Middle frontal gyrus (tissue), 1 donor: ENCODE results near the gene EFHC2.
"Not testable (repeated sequence)": the region's sequence is repeated elsewhere in the genome, so short reads cannot be mapped to it uniquely, and the experiment has no call there.

ENCODE experiments used
- DNase-seq: peaks from one replicate; pipeline ENCODE4 v3.0.0-alpha.2; 2015; ENCODE audit warnings: low spot score; ENCODE audit errors: extremely low spot score

Gene EFHC2

DNA sequence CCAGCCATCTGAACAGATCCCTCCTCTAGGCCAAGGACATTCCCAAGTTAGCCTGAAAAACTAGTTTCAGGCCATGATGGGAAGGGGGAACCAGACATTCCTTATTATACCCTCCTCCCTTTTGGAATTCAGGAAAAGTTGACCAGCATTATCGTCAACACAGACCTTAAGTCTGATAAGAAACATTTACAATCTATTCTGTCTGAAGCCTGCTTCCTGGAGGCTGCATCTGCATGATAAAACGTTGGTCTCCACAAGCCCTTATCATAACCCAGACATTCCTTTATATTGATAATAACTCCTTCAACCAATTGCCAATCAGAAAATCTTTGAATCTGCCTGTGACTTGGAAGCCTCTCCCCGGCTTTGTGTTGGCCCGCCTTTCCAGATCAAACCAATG is 44.3 kb downstream of the EFHC2 start:
- DNase-seq, result no peak

DNA sequence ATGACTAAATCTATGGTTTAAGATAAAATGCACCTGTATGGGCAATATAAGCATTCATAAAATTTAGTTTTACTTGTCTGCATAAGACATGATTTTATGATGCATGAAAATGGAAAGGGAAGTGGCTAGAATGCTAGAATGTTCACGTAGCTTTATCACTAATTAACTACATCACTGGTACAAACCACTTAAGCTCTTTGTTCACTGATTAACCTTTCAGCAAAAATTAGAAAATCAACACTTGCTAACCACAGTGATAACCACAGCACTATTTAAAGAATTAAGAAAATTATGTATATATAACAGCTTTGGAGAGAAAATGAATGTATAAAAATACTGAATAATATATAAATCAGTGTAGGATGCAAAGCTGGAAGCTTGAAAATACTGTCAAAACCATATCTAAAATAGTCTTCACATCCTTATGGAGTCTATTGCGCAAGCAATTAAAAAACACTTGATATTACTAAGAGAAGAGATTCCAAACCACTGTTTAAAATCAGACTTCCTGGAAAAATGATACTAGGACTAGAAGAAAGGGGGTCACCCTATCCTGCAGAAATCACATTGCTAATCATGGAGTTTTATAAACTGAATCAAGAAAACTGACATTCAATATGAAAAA is 51.9 kb downstream of the EFHC2 start:
- no peak for DNase-seq

DNA sequence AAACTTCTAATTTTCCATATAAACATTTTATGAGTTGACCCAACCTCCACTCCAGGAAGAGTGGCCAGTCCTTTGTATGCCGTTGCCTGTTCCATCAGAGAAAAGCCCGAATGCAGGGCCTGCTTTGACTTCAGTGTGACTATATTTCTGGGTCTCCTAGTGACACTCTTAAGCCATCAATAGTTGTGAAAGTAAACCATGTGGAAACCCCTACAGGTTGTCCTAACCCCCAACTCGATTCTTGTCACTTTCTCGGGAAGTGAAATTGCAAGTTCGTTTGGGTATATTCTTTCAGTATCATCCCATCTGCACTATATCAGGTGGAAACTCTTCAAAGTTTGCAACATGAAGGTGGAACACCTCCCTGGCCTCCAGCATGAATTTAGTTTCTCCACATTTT is 52.8 kb downstream of the EFHC2 start:
- DNase-seq, result no peak

DNA sequence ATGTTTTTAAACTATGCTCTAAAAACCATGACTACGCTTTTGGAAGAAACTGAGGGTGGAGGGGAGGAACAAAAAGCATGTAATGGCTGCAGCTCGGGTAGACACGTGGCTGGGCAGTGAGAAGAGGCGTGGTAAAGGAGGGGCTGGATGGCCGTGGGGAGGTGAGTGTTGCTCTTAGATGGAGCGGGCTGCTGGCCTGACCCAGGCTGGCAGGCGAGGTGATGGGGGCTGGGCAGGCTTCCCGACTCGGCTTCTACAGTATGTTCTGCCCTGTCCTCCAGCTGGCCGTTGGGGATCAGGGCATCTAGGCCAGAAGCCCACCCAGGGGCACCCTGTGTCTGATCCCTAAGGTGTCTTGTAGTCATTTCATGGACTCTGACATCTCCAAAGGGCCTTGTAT is 60.7 kb downstream of the EFHC2 start:
- no peak for DNase-seq

DNA sequence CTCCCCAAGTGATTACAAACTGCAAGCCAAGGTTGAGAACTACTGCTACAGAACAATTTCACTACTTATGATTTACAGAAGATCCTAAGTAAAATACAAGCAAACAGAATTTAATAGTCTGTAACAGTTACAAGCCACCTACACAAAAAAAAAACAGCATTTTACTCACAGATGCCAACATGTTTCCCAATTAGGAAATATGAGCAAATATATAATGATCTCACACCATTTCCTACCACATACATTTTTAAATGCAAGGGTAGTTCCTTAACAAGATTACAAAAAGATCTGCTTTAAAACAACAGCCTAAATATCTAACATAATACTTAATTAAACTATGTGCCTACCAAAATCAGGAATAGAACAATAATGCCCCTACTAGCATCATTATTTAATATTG is 63.4 kb downstream of the EFHC2 start:
- DNase-seq, result no peak

DNA sequence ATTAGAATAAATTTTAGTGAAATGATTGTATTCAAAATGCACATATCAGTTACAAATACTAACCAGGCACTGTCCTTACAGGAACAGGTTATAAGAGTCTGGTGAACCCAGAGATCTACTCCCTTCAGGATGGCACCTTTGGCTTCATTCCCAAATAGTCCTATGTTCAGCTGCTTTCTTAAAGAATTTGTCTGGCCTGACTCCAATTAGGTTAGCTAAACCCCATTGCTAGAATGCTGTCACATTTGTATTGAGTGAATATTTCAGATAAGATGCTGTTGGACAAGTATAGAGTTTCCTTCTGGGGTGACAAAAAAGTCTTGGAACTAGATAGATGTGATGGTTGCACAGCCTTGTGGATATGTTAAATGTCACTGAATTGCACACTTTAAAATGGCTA is 69.4 kb downstream of the EFHC2 start:
- DNase-seq, result no peak

DNA sequence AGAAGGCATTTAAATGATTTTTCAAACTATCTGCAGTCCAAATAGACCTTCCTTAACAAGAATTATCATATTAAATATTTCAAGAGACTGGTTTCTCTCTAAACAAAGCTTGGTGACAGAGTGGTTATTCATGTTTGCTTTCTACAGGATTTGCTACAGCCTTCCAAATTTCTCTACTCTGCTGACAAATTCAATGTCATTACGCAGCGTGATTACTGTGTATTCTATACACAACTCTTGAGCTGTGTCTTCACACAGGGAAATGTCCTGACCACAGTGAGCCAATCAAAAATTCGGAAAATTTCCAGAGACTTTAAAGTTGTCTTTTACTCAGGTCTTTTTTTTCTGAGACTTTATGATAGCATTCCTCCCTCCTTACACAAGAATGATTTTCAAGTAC is 75.6 kb downstream of the EFHC2 start:
- no peak for DNase-seq

DNA sequence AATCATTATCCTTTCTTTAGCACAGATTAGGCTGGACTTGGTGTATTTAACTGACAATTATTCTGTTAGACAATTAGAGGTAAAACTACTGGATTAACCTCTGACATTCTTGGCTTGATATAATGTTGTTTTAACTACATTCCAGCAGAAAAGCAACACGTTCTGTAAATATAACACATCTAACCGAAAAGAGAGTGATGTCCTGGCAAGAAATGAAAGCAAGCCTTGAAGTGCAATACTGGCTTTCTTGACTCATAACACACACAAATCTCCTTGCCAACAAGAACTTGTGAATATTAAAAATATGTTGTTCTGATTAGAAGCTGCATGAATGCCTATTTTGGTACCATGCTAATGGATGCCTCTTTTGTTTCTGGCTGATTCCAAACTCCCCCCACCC is 76.4 kb downstream of the EFHC2 start:
- no peak for DNase-seq

DNA sequence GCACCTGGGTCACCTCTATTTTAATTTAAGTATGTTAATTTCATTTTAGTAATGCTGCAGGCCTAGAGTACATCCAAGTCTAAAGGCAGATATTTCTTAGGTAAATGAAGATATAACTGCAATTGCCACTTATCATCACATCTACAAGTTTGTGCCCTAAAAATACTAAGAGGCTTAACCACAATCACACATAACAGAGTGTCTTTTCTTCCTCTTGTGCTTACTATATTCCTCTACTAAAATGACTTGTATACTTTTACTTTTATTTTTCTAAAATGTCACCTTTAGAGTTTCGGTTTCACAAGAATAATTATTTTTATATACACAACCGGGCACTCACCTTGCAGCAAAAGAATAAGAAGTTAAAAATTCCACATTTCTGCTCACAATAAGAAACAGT is 77.9 kb downstream of the EFHC2 start:
- DNase-seq, result no peak

DNA sequence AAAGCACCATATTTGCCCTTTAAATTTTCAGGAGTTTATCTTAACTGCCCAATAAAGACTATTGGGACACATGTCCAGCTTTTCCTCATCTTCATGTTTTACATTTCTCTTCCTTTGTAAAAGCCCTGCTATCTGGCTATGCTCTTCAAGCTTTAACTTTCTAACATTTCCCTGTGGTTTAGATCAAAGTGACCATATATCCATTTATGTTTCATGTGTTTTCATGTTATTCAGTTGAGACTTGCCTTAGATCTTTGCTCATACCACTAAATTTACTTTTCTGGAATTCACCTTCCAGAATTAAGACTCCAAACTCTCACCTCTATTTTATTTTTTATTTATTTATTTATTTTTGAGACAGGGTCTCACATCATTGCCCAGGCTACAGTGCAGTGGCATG is 78.5 kb downstream of the EFHC2 start:
- no peak for DNase-seq

DNA sequence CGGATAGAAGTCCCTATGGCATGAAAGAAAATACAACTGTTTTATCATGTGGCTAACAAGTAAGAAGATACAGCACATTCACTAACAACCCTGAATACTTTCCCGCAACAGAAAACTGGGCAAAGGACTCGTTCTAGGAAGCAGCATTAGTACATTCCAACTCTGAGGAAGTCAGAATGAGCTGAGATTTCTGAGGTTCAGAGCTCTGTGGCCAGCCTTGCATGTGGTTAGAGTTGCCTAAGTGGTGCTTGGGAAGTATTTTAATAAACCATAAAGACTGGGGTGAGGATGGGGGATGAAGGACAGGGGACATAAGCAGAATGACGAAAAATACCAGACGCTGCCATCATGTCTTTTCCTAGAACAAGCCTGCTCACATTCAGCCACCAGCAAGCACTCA is 82.2 kb downstream of the EFHC2 start:
- no peak for DNase-seq

DNA sequence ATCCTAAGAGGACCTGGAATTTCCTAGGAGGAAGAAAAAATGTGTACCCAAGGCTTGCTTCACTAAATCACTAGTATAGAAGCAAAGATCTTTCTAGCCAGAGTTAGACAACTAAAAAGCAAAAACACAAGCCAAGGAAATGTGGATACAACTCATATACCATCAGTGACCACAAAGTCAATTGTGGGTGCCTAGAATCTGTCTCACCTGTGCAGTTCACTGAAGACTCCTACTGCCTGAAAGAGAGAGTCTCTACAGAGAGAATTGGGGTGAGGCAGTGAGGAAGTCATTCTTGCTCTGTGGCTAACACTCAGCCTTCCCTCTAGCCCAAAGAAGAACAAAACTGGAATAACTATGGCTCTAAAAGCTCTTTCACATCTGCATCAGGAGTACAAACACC is 82.9 kb downstream of the EFHC2 start:
- DNase-seq, result no peak

DNA sequence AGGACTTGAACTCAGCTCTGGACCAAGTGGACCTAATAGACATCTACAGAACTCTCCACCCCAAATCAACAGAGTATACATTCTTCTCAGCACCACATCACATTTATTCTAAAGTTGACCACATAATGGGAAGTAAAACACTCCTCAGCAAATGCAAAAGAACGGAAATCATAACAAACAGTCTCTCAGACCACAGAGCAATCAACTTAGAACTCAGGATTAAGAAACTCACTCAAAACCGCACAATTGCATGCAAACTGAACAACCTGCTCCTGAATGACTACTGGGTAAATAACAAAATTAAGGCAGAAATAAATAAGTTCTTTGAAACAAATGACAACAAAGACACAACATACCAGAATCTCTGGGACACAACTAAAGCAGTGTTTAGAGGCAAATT is 87.7 kb downstream of the EFHC2 start:
- not testable (repeated sequence) for DNase-seq

DNA sequence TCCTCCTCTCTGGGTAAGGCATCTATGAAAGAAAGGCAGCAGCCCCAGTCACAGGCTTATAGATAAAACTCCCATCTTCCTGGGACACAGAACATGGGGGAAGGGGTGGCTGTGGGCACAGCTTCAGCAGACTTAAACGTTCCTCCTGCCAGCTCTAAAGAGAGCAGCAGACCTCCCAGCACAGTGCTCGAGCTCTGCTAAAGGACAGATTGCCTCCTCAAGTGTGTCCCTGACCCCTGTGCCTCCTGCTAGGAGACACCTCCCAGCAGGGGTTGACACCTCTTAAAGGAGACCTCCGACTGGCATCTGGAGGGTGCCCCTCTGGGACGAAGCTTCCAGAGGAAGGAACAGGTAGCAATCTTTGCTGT is 89.9 kb downstream of the EFHC2 start:
- no peak for DNase-seq

DNA sequence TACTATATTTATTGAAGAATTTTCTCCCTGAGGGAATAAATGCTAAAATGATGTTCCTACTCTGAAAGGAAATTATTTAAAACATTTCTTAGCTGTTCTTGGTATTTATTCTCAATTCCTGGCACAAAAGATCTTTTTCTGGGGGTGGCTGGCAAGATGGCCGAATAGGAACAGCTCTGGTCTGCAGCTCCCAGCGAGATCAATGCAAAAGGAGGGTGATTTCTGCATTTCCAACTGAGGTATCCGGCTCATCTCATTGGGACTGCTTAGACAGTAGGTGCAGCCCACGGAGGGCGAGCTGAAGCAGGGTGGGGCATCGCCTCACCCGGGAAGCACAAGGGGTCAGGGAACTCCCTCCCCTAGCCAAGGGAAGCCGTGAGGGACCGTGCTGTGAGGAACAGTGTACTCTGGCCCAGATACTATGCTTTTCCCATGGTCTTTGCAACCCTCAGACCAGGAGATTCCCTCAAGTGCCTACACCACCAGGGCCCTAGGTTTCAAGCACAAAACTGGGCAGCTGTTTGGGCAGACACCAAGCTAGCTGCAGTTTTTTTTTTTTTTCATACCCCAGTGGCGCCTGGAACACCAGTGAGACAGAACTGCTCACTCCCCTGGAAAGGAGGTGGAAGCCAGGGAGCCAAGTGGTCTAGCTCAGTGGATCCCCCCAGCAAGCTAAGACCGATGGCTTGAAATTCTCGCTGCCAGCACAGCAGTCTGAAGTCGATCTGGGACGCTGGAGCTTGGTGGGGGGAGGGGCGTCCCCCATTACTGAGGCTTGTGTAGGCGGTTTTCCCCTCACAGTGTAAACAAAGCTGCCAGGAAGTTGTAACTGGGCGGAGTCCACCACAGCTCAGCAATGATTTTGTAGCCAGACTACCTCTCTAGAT is 90.5 kb downstream of the EFHC2 start:
- DNase-seq, result not testable (repeated sequence)

DNA sequence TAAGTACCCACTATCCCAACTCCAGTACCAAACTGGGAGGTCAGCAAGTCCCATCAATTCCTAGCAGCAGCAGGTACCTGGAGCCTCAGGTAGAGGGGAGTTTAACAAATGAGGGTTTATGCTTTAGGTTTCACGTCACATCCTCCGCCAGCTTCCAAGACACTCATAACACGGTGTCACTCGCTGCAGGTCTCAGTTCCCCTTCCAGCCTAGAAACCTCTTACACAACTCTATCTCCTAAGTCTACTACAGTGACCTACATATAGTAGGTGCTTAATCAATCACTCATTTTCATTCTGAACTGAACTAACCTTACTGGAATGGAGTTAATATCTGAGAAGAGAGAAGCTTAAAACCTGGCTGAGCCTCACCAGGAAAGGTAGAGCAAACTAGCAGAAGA is 96.0 kb downstream of the EFHC2 start:
- DNase-seq, result no peak

DNA sequence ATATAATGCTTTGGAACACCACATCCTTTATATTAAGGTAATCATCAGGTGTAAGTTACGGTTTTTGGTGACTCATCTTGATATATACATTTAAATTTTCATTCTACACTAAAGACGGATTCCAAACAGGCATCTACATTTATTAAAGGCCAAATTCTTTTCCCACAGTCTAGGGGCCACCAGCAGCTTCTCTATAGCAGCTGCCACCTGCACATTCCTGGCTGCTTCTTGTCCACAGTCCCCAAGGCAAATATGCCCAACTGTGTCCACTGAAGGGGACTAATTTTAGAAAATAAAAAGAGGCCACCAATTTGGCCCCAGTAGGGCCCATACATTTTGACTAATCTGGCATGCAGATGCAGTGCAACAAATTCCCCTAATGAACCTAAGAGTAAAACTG is 96.6 kb downstream of the EFHC2 start:
- DNase-seq, result no peak

DNA sequence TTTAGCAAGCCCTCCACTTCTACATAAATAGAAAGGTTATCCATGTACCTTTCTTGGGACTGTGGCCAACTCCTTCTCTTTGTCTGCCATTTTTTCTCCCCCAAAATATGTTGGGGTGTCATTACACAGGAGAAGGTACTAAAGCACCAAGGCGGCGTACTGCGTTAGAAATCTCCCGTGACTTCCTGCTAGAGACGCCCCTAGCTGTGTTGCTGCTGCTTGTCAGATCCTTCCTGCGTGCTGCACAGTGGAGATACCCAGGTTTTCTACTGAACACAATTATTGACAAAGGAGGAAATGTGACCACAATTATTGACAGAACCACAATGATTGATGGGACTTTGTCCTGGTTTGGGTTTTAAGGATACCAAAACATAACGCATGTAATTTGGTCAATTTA is 97.7 kb downstream of the EFHC2 start:
- no peak for DNase-seq

DNA sequence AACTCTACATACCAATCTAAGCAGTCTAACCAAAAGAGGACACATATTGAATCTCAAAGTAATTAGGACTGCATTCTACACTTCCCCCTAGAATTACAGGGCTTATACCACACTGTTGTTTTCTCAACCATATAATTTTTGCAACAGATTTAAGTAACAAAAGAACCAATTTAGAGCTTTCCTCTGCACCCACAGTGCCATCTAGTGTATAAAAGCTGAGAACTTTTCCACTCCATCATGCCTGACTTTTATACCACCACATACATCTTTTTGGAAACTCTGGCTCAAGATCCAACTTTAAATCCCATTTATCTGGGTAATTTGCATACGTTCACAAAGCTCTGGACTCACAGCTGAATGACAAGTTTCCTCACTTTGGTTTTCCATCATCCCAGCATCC is 99.5 kb downstream of the EFHC2 start:
- DNase-seq, result peak; percentile 11

DNA sequence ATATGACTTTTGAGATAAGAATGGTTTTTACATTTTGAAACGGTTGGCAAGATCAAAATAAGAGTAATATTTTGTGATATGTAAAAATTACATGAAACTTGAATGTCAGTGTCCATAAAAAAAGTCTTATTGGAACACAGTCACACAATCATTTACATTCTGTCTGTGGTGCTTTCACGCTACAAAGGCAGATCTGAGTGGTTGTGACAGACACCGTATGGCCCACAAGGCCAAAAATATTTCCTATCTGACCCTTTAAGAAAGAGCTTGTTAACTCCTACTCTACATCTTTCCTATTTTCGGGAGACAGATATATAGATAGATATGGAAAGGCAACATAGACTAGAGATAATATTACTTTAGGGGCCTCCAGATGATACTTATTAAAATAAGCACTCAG is 101.9 kb downstream of the EFHC2 start:
- no peak for DNase-seq

DNA sequence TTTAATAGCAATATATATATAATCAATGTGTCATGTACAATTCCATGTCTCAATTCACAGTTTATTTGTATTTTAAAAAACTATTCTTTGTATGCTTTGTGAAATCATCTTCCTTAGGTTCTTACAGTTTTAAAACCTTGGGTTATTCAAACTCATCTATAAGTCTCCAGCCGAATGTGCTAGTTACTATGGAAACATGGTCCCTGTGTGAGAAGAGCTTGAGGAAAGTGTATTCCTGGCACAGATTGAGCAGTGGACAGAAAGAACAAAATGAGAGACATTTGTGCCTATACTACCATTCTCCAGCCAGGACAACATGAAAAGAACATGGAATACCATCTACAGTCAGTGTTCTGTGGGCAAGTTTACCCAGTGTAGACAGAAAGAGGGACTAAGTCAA is 103.4 kb downstream of the EFHC2 start:
- DNase-seq, result no peak

DNA sequence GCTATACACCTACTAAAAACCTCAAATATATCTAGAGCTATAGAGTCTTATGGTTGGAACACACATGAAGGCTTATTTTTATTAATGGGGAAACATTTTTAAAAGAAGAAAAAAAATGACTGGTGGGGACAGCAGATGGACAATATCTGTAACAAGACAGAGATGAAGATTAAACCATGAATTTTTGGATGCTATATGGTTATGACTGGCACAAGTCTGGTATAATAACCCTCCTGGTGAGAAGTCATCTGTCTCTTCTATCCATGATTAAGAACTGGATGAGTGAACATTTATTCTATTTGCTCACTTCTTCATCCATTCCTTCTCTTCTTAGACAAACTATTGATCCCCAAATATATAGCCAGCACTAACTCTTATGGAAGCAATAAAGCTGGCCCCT is 104.4 kb downstream of the EFHC2 start:
- no peak for DNase-seq

DNA sequence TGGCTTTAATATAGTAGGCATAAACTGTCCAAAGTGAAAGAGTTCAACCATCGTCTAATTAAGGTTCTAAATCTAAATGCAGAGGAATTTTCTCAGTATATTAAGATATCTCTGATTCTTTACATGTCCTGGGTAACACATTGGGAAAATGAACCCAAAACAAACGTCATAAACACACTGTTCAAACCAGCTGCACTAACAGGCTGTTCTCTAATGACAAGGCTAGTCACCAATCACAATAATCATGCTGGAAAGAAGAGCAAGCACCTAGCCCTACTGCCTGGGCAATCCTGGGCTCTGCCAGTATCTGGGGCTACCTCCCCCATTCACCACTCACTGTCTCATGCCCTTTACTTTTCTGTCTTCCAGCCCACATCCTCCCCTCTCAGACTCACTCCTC is 107.9 kb downstream of the EFHC2 start:
- no peak for DNase-seq
